T-helper 17 cell (primary cell): ENCODE data around the gene WIZ. TPM values are rescaled to one million over a fixed set of nuclear protein-coding genes. Genes with fewer than 3 reads are reported as not detected.
A peak's percentile ranks its signal among the peaks of the same experiment; 100 is the strongest.
"Not testable (repeated sequence)": the region's sequence is repeated elsewhere in the genome, so short reads cannot be mapped to it uniquely, and the experiment has no call there.

Source experiments
- ATAC-seq: fragments of 150-1000 bp; cut with Tn5 transposase; 2 replicates; pipeline ENCODE4 v1.10.0; 2021; ENCODE audit warnings: mild to moderate bottlenecking, moderate library complexity
- DNase-seq, 3 donors: peaks; one replicate each; pipeline versions ENCODE4 v3.0.0 to v3.0.0-alpha.2; 2020 to 2021
- H3K9me3 ChIP-seq: one replicate; pipeline ENCODE4 v1.7.0; 2013; ENCODE audit warnings: low read length, mild to moderate bottlenecking; ENCODE audit not compliant: control insufficient read depth, poor library complexity, severe bottlenecking
- H3K27ac Mint-ChIP-seq: one replicate; pipeline ENCODE4 v1.8.0; 2022; ENCODE audit warnings: mild to moderate bottlenecking, moderate library complexity, mixed read lengths
- H3K27me3 Mint-ChIP-seq: one replicate; pipeline ENCODE4 v1.8.0; 2022; ENCODE audit warnings: mixed read lengths
- H3K36me3 Mint-ChIP-seq: one replicate; pipeline ENCODE4 v1.8.0; 2022; ENCODE audit warnings: low read depth, mixed read lengths
- H3K4me1 Mint-ChIP-seq: one replicate; pipeline ENCODE4 v1.8.0; 2022; ENCODE audit warnings: mild to moderate bottlenecking, mixed read lengths
- H3K4me3 Mint-ChIP-seq: one replicate; pipeline ENCODE4 v1.8.0; 2022; ENCODE audit warnings: mild to moderate bottlenecking, moderate library complexity, mixed read lengths
- total RNA-seq, 4 donors: library from RNA in 2 of 4; stranded (reverse) in 2 of 4; gene quantifications; one replicate each; pipeline ENCODE4 v1.2.3 and lab custom pipeline; 2022 to 2026

Gene WIZ, protein sequence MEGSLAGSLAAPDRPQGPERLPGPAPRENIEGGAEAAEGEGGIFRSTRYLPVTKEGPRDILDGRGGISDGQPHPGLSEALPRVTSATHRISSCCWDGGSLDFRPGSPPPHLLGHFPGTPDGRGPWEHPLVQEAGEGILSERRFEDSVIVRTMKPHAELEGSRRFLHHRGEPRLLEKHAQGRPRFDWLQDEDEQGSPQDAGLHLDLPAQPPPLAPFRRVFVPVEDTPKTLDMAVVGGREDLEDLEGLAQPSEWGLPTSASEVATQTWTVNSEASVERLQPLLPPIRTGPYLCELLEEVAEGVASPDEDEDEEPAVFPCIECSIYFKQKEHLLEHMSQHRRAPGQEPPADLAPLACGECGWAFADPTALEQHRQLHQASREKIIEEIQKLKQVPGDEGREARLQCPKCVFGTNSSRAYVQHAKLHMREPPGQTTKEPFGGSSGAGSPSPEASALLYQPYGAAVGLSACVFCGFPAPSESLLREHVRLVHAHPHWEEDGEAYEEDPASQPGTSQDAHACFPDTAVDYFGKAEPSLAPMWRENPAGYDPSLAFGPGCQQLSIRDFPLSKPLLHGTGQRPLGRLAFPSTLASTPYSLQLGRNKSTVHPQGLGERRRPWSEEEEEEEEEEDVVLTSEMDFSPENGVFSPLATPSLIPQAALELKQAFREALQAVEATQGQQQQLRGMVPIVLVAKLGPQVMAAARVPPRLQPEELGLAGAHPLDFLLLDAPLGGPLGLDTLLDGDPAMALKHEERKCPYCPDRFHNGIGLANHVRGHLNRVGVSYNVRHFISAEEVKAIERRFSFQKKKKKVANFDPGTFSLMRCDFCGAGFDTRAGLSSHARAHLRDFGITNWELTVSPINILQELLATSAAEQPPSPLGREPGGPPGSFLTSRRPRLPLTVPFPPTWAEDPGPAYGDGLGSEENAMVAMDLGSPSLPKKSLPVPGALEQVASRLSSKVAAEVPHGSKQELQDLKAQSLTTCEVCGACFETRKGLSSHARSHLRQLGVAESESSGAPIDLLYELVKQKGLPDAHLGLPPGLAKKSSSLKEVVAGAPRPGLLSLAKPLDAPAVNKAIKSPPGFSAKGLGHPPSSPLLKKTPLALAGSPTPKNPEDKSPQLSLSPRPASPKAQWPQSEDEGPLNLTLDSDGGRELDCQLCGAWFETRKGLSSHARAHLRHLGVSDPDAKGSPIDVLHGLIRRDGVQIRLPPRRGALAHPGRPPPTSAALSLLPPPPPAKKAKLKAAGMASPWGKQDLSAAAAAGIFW (N-terminal part only)
- total RNA-seq, result 10 to 100 TPM; 17.1 to 19.2 TPM
- total RNA-seq (lab: John Stamatoyannopoulos, UW), result 27.0 to 47.7 reads per million in 2 donors

- H3K9me3 ChIP-seq, result no peaks in the 10 kb centered on the region
- peak within 1 kb of the TSS; percentile 86 for H3K4me3 Mint-ChIP-seq
- H3K36me3 Mint-ChIP-seq, result peaks cover 4% of the 10 kb centered on the region
- peak; percentile 88 for ATAC-seq
- peaks cover 18% of the 10 kb centered on the region for H3K4me1 Mint-ChIP-seq
- DNase-seq, result peak; percentile 76 to 81 (median 79)
- peak within 1 kb of the TSS; percentile 32 for H3K27ac Mint-ChIP-seq
- no peaks in the 10 kb centered on the region for H3K27me3 Mint-ChIP-seq
Observed at GRCh38 chr19:15449620-15450527, at the start of gene WIZ. TSS of gene WIZ (minus strand) at chr19:15449956. CDS start at chr19:15448307, 1,649 bp downstream.

DNA sequence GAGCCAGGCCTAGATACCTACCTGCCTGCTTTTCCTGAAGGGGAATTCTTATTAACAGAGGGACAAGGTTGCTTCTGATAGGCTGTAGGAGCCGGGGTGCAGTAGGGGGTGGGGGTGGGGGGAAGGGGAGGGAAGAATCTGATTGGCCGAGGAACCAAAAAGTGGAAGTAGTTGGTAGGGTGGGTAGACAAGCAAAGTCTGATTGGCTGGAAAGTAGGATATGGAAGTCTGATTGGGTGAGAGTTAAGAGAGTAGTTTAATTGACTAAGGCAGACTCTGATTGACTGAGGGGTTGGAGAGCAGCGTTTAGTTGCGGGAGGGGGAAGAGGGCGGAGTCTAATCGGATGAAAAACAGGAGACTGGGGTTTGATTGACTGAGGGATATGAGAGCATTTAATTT, 49.2 kb upstream of the WIZ start:
- no peak for DNase-seq
- ATAC-seq, result no peak
- peaks cover 20% of the 10 kb centered on the region for H3K4me1 Mint-ChIP-seq
- peak overlapping the region; percentile 34 for H3K27ac Mint-ChIP-seq
- H3K9me3 ChIP-seq, result no peaks in the 10 kb centered on the region
- peaks cover 5% of the 10 kb centered on the region for H3K27me3 Mint-ChIP-seq
- no peak overlapping the region for H3K4me3 Mint-ChIP-seq
- H3K36me3 Mint-ChIP-seq, result no peaks in the 10 kb centered on the region

DNA sequence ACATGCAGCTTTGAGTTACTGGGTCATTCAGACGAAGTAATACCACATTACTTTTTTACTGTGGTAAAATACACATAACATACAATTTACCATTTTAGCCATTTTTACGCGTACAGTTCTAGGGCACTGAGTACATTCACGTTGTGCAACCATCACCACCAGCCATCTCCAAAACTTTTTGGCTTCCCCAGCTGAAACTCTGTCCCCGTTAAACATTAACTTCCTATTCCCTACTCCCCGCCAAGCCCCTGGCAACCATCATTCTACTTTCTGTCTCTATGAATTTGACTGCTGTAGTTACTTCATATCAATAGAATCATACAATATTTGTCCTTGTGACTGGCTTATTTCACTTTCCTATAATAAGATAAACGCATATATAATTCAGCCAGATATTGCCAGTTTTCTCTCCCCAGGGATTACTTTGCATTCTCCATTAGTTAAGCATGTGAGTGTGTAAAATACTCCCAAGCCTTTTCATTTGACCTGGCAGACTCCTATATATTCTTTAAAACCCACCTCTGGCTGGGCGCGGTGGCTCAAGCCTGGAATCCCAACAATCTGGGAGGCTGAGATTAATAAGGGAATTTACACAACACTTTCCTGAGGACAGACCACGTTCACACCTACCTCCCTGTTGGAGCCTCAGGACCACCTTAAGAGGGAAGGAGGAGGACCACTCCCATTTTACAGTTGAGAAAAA, 48.6 kb upstream of the WIZ start:
- Mint-ChIP-seq H3K27ac (no peak overlapping the region), H3K4me1 (peaks cover 20% of the 10 kb centered on the region), H3K36me3 (no peaks in the 10 kb centered on the region), H3K27me3 (peaks cover 5% of the 10 kb centered on the region), H3K4me3 (no peak overlapping the region)
- no peak for ATAC-seq
- DNase-seq, result no peak
- H3K9me3 ChIP-seq, result no peaks in the 10 kb centered on the region

GRCh38 chr19:15495151-15495550, 45.4 kb upstream of the WIZ start:
- peaks cover 9% of the 10 kb centered on the region for H3K4me1 Mint-ChIP-seq
- H3K27me3 Mint-ChIP-seq, result no peaks in the 10 kb centered on the region
- DNase-seq (no peak), ATAC-seq (no peak)
- no peak overlapping the region for H3K4me3 Mint-ChIP-seq
- H3K27ac Mint-ChIP-seq, result no peak overlapping the region
- H3K9me3 ChIP-seq, result no peaks in the 10 kb centered on the region
- H3K36me3 Mint-ChIP-seq, result no peaks in the 10 kb centered on the region

DNA sequence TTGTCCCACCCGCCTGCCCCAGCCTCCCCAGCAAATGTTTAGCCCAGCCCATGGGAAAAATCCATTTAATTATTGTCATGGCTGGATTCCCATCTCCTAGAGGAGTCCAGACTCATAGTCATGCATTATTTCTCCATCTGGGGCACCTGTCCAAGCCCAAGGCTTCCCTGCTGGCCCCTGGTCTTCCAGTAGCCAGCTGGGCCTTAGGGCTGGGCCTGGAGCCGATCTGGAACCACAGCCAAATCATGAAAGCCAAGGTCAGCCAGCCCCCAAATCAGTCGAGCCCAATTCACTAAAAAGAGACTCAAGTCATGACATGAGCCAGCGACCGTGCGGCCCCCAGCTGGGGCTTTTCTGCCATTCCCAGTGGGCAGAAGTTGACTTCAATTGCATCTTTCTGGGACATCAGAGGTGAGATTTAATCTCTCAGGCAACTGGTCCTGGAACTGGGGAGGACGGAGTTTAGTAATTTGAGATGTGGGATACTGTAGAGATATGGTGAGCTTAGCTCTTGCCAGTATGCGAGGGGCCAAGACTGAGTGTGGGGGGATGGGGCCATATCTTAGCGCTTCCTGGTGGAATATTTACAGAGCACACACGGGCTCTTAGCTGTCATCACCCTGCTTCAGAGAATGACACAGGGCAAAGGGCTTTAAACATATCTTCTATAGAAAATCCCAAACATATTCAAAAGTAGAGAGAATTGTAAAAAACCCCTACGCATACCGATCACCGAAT, 38.9 kb upstream of the WIZ start:
- DNase-seq (no peak), ATAC-seq (no peak)
- Mint-ChIP-seq H3K36me3 (no peaks in the 10 kb centered on the region), H3K4me1 (peaks cover 4% of the 10 kb centered on the region), H3K4me3 (no peak overlapping the region), H3K27me3 (no peaks in the 10 kb centered on the region), H3K27ac (no peak overlapping the region)
- no peaks in the 10 kb centered on the region for H3K9me3 ChIP-seq

GRCh38 chr19:15487038-15487437, 37.3 kb upstream of the WIZ start:
- H3K9me3 ChIP-seq, result no peaks in the 10 kb centered on the region
- Mint-ChIP-seq H3K36me3 (no peaks in the 10 kb centered on the region), H3K27ac (no peak overlapping the region), H3K27me3 (no peaks in the 10 kb centered on the region), H3K4me3 (no peak overlapping the region), H3K4me1 (peaks cover 10% of the 10 kb centered on the region)
- DNase-seq (no peak), ATAC-seq (no peak)

DNA sequence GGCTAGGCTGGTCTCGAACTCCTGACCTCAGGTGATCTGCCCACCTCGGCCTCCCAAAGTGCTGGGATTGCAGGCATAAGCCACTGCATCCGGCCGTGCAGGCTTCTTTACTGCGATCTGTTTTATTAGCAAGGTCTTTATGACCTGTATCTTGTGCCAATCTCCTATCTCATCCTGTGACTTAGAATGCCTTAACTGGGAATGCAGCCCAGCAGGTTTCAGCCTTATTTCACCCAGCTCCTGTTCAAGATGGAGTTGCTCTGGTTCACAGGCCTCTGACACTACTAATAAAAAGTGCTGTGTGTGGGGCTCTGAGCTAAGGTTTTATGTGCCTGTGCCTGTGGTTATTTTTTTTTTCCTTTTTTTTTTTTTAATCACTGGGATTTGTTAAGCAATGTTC, 36.0 kb upstream of the WIZ start:
- ATAC-seq, DNase-seq, H3K4me3 Mint-ChIP-seq, H3K36me3 Mint-ChIP-seq, H3K27me3 Mint-ChIP-seq, H3K27ac Mint-ChIP-seq, H3K9me3 ChIP-seq: not testable (repeated sequence)
- H3K4me1 Mint-ChIP-seq, result peaks cover 11% of the 10 kb centered on the region

DNA sequence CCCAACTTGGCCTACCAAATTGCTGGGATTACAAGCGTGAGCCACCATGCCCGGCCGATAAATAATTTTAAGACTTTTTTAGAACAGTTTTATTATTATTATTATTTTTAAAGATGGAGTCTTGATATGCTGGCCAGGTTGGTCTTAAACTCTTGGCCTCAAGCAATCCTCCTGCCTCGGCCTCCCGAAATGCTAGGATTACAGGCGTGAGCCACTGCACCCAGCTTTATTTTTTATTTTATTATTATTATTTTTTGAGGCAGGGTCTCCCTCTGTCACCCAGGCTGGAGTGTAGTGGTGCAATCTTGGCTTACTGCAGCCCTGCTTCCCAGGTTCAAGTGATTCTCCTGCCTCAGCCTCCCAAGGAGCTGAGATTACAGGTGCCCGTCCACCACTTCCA, 31.2 kb upstream of the WIZ start:
- not testable (repeated sequence) for ATAC-seq, H3K27ac Mint-ChIP-seq, H3K27me3 Mint-ChIP-seq

GRCh38 chr19:15479391-15480345, 29.9 kb upstream of the WIZ start, which contains the start of gene PGLYRP2:
TSS of gene PGLYRP2 (minus strand) at chr19:15479501. CDS start at chr19:15479371, 130 bp downstream.
- no peaks in the 10 kb centered on the region for H3K36me3 Mint-ChIP-seq
- H3K9me3 ChIP-seq, result no peaks in the 10 kb centered on the region
- H3K27me3 Mint-ChIP-seq, result no peaks in the 10 kb centered on the region
- H3K4me3 Mint-ChIP-seq, result peak within 1 kb of the TSS; percentile 19
- H3K4me1 Mint-ChIP-seq, result peaks cover 18% of the 10 kb centered on the region
- no peak for DNase-seq
- no peak for ATAC-seq
- H3K27ac Mint-ChIP-seq, result peak within 1 kb of the TSS; percentile 21

More for the DNA sequence above, 31.2 kb upstream of the WIZ start:
- H3K4me1 Mint-ChIP-seq, result peaks cover 18% of the 10 kb centered on the region
- not testable (repeated sequence) for H3K36me3 Mint-ChIP-seq, DNase-seq, H3K4me3 Mint-ChIP-seq, H3K9me3 ChIP-seq

DNA sequence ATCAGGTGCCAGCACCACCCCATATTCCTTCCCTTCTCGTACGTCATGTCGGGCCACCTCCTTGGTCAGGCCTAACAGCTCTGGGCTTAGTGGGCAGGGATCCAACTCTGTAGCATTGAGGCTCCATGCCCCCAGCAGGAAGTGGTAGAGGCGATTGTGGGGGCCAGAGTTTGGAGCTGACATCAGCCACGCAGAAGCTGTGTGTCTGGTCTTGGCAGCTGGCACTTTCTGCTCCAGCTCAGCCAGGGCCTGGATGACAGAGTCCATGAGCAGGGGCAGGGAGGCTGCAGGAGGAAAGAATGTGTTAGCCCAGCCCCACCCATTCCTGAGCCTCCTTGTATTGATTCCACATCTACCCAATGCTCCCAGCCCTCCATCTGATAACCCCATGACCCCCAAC, 26.6 kb upstream of the WIZ start:
- Mint-ChIP-seq H3K4me1 (peaks cover 19% of the 10 kb centered on the region), H3K4me3 (no peak overlapping the region), H3K36me3 (no peaks in the 10 kb centered on the region), H3K27ac (peak overlapping the region; percentile 43), H3K27me3 (no peaks in the 10 kb centered on the region)
- ATAC-seq (no peak), DNase-seq (no peak)
- no peaks in the 10 kb centered on the region for H3K9me3 ChIP-seq
